H1 (cell line): ENCODE results near the gene SEMA3D. TPM values are rescaled to one million over a fixed set of nuclear protein-coding genes. Genes with fewer than 3 reads are reported as not detected.

Experiments
- CTCF ChIA-PET: fragments of 300-600 bp; sonication (Branson Sonifier 250); formaldehyde crosslinking; loops from one replicate; lab custom pipeline; 2021; ENCODE audit not compliant: partially characterized antibody; lab: Charles Lee
- POLR2A ChIA-PET: fragments of 300-600 bp; sonication (Branson Sonifier 250); formaldehyde crosslinking; loops from one replicate; lab custom pipeline; 2021; ENCODE audit warnings: inconsistent platforms; ENCODE audit not compliant: partially characterized antibody; lab: Charles Lee
- DNase-seq, 2 experiments: peaks; one replicate each; pipeline versions ENCODE4 v3.0.0 to v3.0.0-alpha.2; 2010 to 2022; ENCODE audit warnings: low spot score in 2 of 2, low read depth in 1 of 2, mixed read lengths in 1 of 2
- FAIRE-seq: peaks from 2 replicates; lab custom pipeline; 2011; peaks lifted over from hg19 to GRCh38; lab: Jason Lieb, UNC
- H2AFZ ChIP-seq: 2 replicates; pipeline ENCODE4 v1.8.1; 2012; ENCODE audit warnings: low read length, inconsistent platforms
- H2AK5ac ChIP-seq: 2 replicates; pipeline ENCODE4 v1.6.1; 2013; ENCODE audit warnings: low read depth, low read length
- H2BK120ac ChIP-seq: replicated peaks from 2 replicates; pipeline ENCODE3; 2013; ENCODE audit warnings: low read depth, low read length, inconsistent platforms
- H2BK12ac ChIP-seq: 2 replicates; pipeline ENCODE4 v1.6.1; 2013; ENCODE audit warnings: low read depth, low read length
- H2BK15ac ChIP-seq: 2 replicates; pipeline ENCODE4 v1.6.1; 2013; ENCODE audit warnings: low read length
- H2BK20ac ChIP-seq: 2 replicates; pipeline ENCODE4 v1.6.1; 2013; ENCODE audit warnings: low read length
- H2BK5ac ChIP-seq: 2 replicates; pipeline ENCODE4 v1.6.1; 2013; ENCODE audit warnings: low read depth, low read length
- H3K14ac ChIP-seq: 2 replicates; pipeline ENCODE4 v1.6.1; 2013; ENCODE audit warnings: inconsistent platforms; ENCODE audit not compliant: insufficient read length
- H3K18ac ChIP-seq: 2 replicates; pipeline ENCODE4 v1.6.1; 2013; ENCODE audit warnings: low read length; ENCODE audit errors: extremely low read depth
- H3K23ac ChIP-seq: 2 replicates; pipeline ENCODE4 v1.6.1; 2013; ENCODE audit warnings: inconsistent platforms; ENCODE audit not compliant: insufficient read length
- H3K23me2 ChIP-seq: 2 replicates; pipeline ENCODE4 v1.6.1; 2013; ENCODE audit warnings: low read depth, low read length
- H3K27ac ChIP-seq: 2 replicates; pipeline ENCODE4 v1.6.1; 2011; ENCODE audit warnings: low read depth, low read length, inconsistent platforms
- H3K27me3 ChIP-seq, 4 experiments: replicated peaks in 1 of 4; 1 replicate in 1 of 4; 2 replicates in 3 of 4; pipeline versions ENCODE4 v1.6.1 to v1.8.1; 2011 to 2013; ENCODE audit warnings: low read length in 3 of 4, mild to moderate bottlenecking in 3 of 4, inconsistent platforms in 2 of 4, mixed read lengths in 2 of 4, moderate library complexity in 1 of 4; ENCODE audit not compliant: control insufficient read depth in 3 of 4, insufficient read depth in 3 of 4; ENCODE audit errors: extremely low read depth in 1 of 4
- H3K36me3 ChIP-seq, 4 experiments: 2 replicates each; pipeline versions ENCODE4 v1.6.1 to v1.8.1; 2011 to 2013; ENCODE audit warnings: mild to moderate bottlenecking in 4 of 4, low read length in 3 of 4, moderate library complexity in 2 of 4, control low read depth in 1 of 4, inconsistent platforms in 1 of 4; ENCODE audit not compliant: insufficient read depth in 4 of 4, control insufficient read depth in 2 of 4
- H3K4ac ChIP-seq: replicated peaks from 2 replicates; pipeline ENCODE3; 2013; ENCODE audit warnings: low read length, low read depth, mixed read lengths, inconsistent platforms; ENCODE audit not compliant: insufficient read length
- H3K4me1 ChIP-seq, 4 experiments: replicated peaks in 1 of 4; 1 replicate in 1 of 4; 2 replicates in 3 of 4; pipeline versions ENCODE4 v1.6.1 to v1.8.1; 2011 to 2013; ENCODE audit warnings: low read length in 3 of 4, inconsistent platforms in 2 of 4, mixed read lengths in 1 of 4; ENCODE audit not compliant: insufficient read depth in 4 of 4, control insufficient read depth in 3 of 4
- H3K4me2 ChIP-seq, 2 experiments: 2 replicates each; pipeline versions ENCODE4 v1.6.1 to v1.8.1; 2011 to 2013; ENCODE audit warnings: low read depth in 2 of 2, low read length in 2 of 2, control low read depth in 1 of 2, inconsistent platforms in 1 of 2, mild to moderate bottlenecking in 1 of 2; ENCODE audit not compliant: insufficient read depth in 1 of 2
- H3K4me3 ChIP-seq, 4 experiments: fragments of 200-600, 300-600 bp in 1 of 4; sonication (generic), shearing (Covaris generic), sonication (Bioruptor Twin) in 1 of 4; 2 replicates each; pipeline versions ENCODE4 v1.5.1 to v1.8.1; 2011 to 2016; ENCODE audit warnings: low read length in 4 of 4, low read depth in 3 of 4, control low read depth in 2 of 4, inconsistent platforms in 2 of 4, mild to moderate bottlenecking in 2 of 4, mixed read lengths in 1 of 4, moderate library complexity in 1 of 4; ENCODE audit not compliant: insufficient read depth in 2 of 4; ENCODE audit errors: extremely low read depth in 1 of 4
- H3K56ac ChIP-seq: replicated peaks from 2 replicates; pipeline ENCODE3; 2013; ENCODE audit warnings: low read depth, mild to moderate bottlenecking, mixed read lengths, low read length, inconsistent platforms; ENCODE audit not compliant: insufficient read length
- H3K79me1 ChIP-seq: 2 replicates; pipeline ENCODE4 v1.6.1; 2013; ENCODE audit warnings: low read depth, low read length, control low read depth
- H3K79me2 ChIP-seq, 2 experiments: 2 replicates each; pipeline versions ENCODE4 v1.6.1 to v1.8.1; 2012 to 2013; ENCODE audit warnings: low read length in 2 of 2, mild to moderate bottlenecking in 2 of 2, inconsistent platforms in 1 of 2; ENCODE audit not compliant: insufficient read depth in 2 of 2, control insufficient read depth in 1 of 2
- H3K9ac ChIP-seq, 4 experiments: replicated peaks in 1 of 4; 1 replicate in 1 of 4; 2 replicates in 3 of 4; pipeline versions ENCODE4 v1.6.1 to v1.8.1; 2011 to 2013; ENCODE audit warnings: low read depth in 3 of 4, low read length in 3 of 4, control low read depth in 2 of 4, mild to moderate bottlenecking in 2 of 4, moderate library complexity in 2 of 4, inconsistent platforms in 1 of 4; ENCODE audit errors: extremely low read depth in 1 of 4
- H3K9me3 ChIP-seq, 2 experiments: 2 replicates each; pipeline versions ENCODE4 v1.6.1 to v1.8.1; 2012 to 2013; ENCODE audit warnings: mild to moderate bottlenecking in 2 of 2, moderate library complexity in 2 of 2, control low read depth in 1 of 2, inconsistent platforms in 1 of 2, low read depth in 1 of 2, low read length in 1 of 2, mixed read lengths in 1 of 2; ENCODE audit not compliant: insufficient read depth in 2 of 2
- H4K20me1 ChIP-seq, 2 experiments: replicated peaks in 1 of 2; 2 replicates each; pipeline versions ENCODE3 to v1.8.1; 2011 to 2013; ENCODE audit warnings: inconsistent platforms in 2 of 2, low read length in 2 of 2, mild to moderate bottlenecking in 1 of 2; ENCODE audit not compliant: insufficient read depth in 2 of 2, control insufficient read depth in 1 of 2
- H4K5ac ChIP-seq: 2 replicates; pipeline ENCODE4 v1.6.1; 2013; ENCODE audit warnings: low read length, low read depth, mixed read lengths, inconsistent platforms; ENCODE audit not compliant: insufficient read length
- H4K8ac ChIP-seq: 2 replicates; pipeline ENCODE4 v1.8.0; 2013; ENCODE audit warnings: mild to moderate bottlenecking, moderate library complexity, low read length, inconsistent platforms; ENCODE audit not compliant: insufficient read depth; ENCODE audit errors: extremely low read depth
- H4K91ac ChIP-seq: replicated peaks from 2 replicates; pipeline ENCODE3; 2013; ENCODE audit warnings: low read length, mixed read lengths, inconsistent platforms; ENCODE audit not compliant: insufficient read length
- RBBP5 ChIP-seq: IDR thresholded peaks from 2 replicates; pipeline ENCODE4 v1.7.1; 2012; ENCODE audit warnings: low read depth, mild to moderate bottlenecking, inconsistent platforms, low read length, moderate library complexity, borderline replicate concordance
- SP1 ChIP-seq: IDR thresholded peaks from 2 replicates; pipeline ENCODE4 v1.6.1; 2011; ENCODE audit warnings: low read depth, low read length
- WGBS, 2 experiments: shearing (Covaris generic) in 1 of 2; methylation state at CpG; one replicate each; pipeline versions ENCODE4 v1.1.6 to v1.1.7; 2013 to 2015; ENCODE audit warnings: low lambda C conversion rate in 2 of 2, mixed read lengths in 2 of 2, inconsistent platforms in 1 of 2, low coverage in 1 of 2, missing lambda C conversion rate in 1 of 2; ENCODE audit not compliant: insufficient replicate concordance in 2 of 2, insufficient coverage in 1 of 2, insufficient read length in 1 of 2; ENCODE audit errors: extremely low coverage in 1 of 2, missing lambda C conversion rate in 1 of 2; 5-methylcytosine and 5-hydroxymethylcytosine counted together
- polyA plus RNA-seq, 7 experiments: library from polyadenylated mRNA; depleted of rRNA in 3 of 7; stranded (reverse) in 5 of 7; unstranded in 2 of 7; fragments of >200 nt in 5 of 7; fragments of 200-250 nt in 2 of 7; gene quantifications; 1 replicate in 5 of 7; 2 replicates in 1 of 7; 4 replicates in 1 of 7; pipeline versions ENCODE4 v1.2.1 to v1.2.3, GENCODE V29; 2011 to 2013; ENCODE audit warnings: missing spikeins in 2 of 7, mixed read lengths in 2 of 7
- total RNA-seq: library from RNA; stranded (reverse); fragmentation: NEBNext Ultra II Directional; extraction: Animal tissue kit (Norgen Biotek cat#: 25700); gene quantifications from 2 replicates; pipeline ENCODE4 v1.2.1, GENCODE V29; 2021

SEMA3D gene
- total and polyA plus RNA-seq, 2 of the 8 experiments (the other 6 are each of a cell fraction or from before 2014, with no cell fraction given), result 1.6 to 3.5 TPM

DNA sequence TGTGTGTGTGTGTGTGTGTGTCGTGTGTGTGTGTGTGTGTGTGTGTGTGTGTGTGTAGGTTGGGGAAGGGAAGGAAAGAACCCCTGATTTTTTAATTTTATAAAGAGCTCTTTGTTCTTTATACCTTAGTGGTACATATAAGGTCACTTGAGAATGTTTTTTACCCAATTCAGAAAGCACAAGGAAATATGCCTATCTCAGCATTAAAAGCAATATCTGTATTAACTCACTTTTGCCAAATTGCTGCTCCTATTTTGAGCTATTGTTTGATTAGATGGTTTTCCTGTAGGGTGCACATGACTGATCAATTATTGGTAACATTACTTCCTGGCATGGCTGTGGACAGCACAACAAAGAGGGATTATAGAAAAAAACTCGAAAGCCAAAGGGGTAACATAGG is 60.5 kb downstream of the SEMA3D start:
- no peak overlapping the region for H4K8ac ChIP-seq
- H2BK15ac ChIP-seq, result no peak overlapping the region
- no peaks in the 10 kb centered on the region for H3K4me1 ChIP-seq
- no peak overlapping the region for H2BK120ac ChIP-seq
- H3K9ac ChIP-seq, result no peak overlapping the region
- no peak for FAIRE-seq
- no peak overlapping the region for H3K14ac ChIP-seq
- no peak overlapping the region for H3K56ac ChIP-seq
- no peaks in the 10 kb centered on the region for H4K20me1 ChIP-seq
- no peak for DNase-seq
- no peaks in the 10 kb centered on the region for H3K9me3 ChIP-seq
- TF ChIP-seq SP1 (no peak), RBBP5 (no peak)
- H2AK5ac ChIP-seq, result no peak overlapping the region
- ChIA-PET CTCF (interaction anchor here (0.6 to 0.9 kb wide), 5 partner anchors 9 to 324 kb away, joined by 3 to 4 read pairs (median 3); no protein-coding TSS in a partner anchor), POLR2A (no interaction called here)
- H3K4me2 ChIP-seq, result no peak overlapping the region
- no peaks in the 10 kb centered on the region for H3K79me2 ChIP-seq
- no peaks in the 10 kb centered on the region for H3K36me3 ChIP-seq
- no peak overlapping the region for H3K23ac ChIP-seq
- WGBS, 2 experiments, result 63% methylated on average over 2 of the region's 2 CpGs; no CpG with 5 or more reads in 1 of the 2 experiments
- H2BK12ac ChIP-seq, result no peak overlapping the region
- H2AFZ ChIP-seq, result no peak overlapping the region
- no peak overlapping the region for H3K4ac ChIP-seq
- no peaks in the 10 kb centered on the region for H3K23me2 ChIP-seq
- H3K27me3 ChIP-seq, result peaks cover 0 to 1% (median 0%) of the 10 kb centered on the region in 4 experiments; a peak in 1 of 7 replicates
- no peak overlapping the region for H4K5ac ChIP-seq
- H2BK20ac ChIP-seq, result no peak overlapping the region
- H3K4me3 ChIP-seq, result no peak overlapping the region
- H2BK5ac ChIP-seq, result no peak overlapping the region
- H3K79me1 ChIP-seq, result no peaks in the 10 kb centered on the region
- H3K18ac ChIP-seq, result no peak overlapping the region
- H3K27ac ChIP-seq, result no peak overlapping the region
- H4K91ac ChIP-seq, result no peak overlapping the region
